PC-3 (cell line): ENCODE results near the gene TRMU. TPM values are rescaled to one million over a fixed set of nuclear protein-coding genes. Genes with fewer than 3 reads are reported as not detected.

Experiments
- ATAC-seq: fragments of 200-7000 bp; cut with Tn5 transposase; 2 replicates; pipeline ENCODE4 v1.9.1; 2020; ENCODE audit warnings: mild to moderate bottlenecking, moderate library complexity
- BruUV-seq: library from RNA; stranded (reverse); fragments of 400-500 nt; replicated peaks from 2 replicates; lab custom pipeline; 2021; lab: Mats Ljungman, UMichigan
- CTCF ChIA-PET: fragments of 300-600 bp; sonication (Branson Sonifier 250); formaldehyde crosslinking; loops from one replicate; lab custom pipeline; 2022; ENCODE audit warnings: antibody characterized with exemption; lab: Charles Lee
- POLR2A ChIA-PET: fragments of 300-600 bp; sonication (Branson Sonifier 250); formaldehyde crosslinking; loops from one replicate; lab custom pipeline; 2022; ENCODE audit warnings: antibody characterized with exemption; ENCODE audit not compliant: unreplicated experiment; lab: Charles Lee
- DNase-seq: peaks from one replicate; pipeline ENCODE4 v3.0.0-alpha.2; 2015
- H2AFZ ChIP-seq: fragments of 300-600 bp; sonication (generic); 2 replicates; pipeline ENCODE4 v1.6.0; 2016; ENCODE audit warnings: antibody characterized with exemption, low read length
- H3F3A ChIP-seq: fragments of 300-600 bp; sonication (generic); one replicate; pipeline ENCODE4 v1.6.0; 2017; ENCODE audit warnings: antibody characterized with exemption, low read length, control low read depth, mild to moderate bottlenecking; ENCODE audit not compliant: unreplicated experiment
- H3K27ac ChIP-seq: fragments of 300-600 bp; sonication (generic); 2 replicates; pipeline ENCODE4 v1.5.1; 2016; ENCODE audit warnings: mild to moderate bottlenecking, low read length
- H3K27me3 ChIP-seq: fragments of 300-600 bp; sonication (generic); 2 replicates; pipeline ENCODE4 v1.6.1; 2016; ENCODE audit warnings: low read length, mixed read lengths
- H3K36me3 ChIP-seq: fragments of 300-600 bp; sonication (generic); 2 replicates; pipeline ENCODE4 v1.6.1; 2016; ENCODE audit warnings: low read depth, mixed run types, low read length, mixed read lengths
- H3K4me1 ChIP-seq: fragments of 300-600 bp; sonication (generic); 2 replicates; pipeline ENCODE4 v1.5.1; 2016; ENCODE audit warnings: low read length; ENCODE audit not compliant: insufficient read depth
- H3K4me2 ChIP-seq: fragments of 300-600 bp; sonication (generic); 2 replicates; pipeline ENCODE4 v1.6.0; 2016; ENCODE audit warnings: low read length
- H3K4me3 ChIP-seq: fragments of 300-600 bp; sonication (generic); 2 replicates; pipeline ENCODE4 v1.5.1; 2016; ENCODE audit warnings: mild to moderate bottlenecking, low read length, mixed read lengths
- H3K79me2 ChIP-seq: fragments of 300-600 bp; sonication (generic); 2 replicates; pipeline ENCODE4 v1.6.1; 2017; ENCODE audit warnings: low read length, mixed read lengths
- H3K9ac ChIP-seq: fragments of 300-600 bp; sonication (generic); 2 replicates; pipeline ENCODE4 v1.6.0; 2016; ENCODE audit warnings: mild to moderate bottlenecking, low read length
- H3K9me2 ChIP-seq: fragments of 300-600 bp; sonication (generic); replicated peaks from 2 replicates; pipeline ENCODE4 v1.6.1; 2016; ENCODE audit warnings: mixed run types, low read length, mixed read lengths
- H3K9me3 ChIP-seq: fragments of 300-600 bp; sonication (generic); 2 replicates; pipeline ENCODE4 v1.6.1; 2016; ENCODE audit warnings: low read length, mixed read lengths
- H4K20me1 ChIP-seq: fragments of 300-600 bp; sonication (generic); 2 replicates; pipeline ENCODE4 v1.6.1; 2016; ENCODE audit warnings: low read length, mixed read lengths
- EZH2 ChIP-seq: fragments of 300-600 bp; sonication (generic); IDR thresholded peaks from one replicate; pipeline ENCODE4 v1.6.1; 2017; ENCODE audit warnings: antibody characterized with exemption, mild to moderate bottlenecking, low read length; ENCODE audit not compliant: unreplicated experiment
- EZH2phosphoT487 ChIP-seq: fragments of 300-600 bp; sonication (generic); IDR thresholded peaks from 2 replicates; pipeline ENCODE4 v1.6.1; 2018; ENCODE audit warnings: mild to moderate bottlenecking, antibody characterized with exemption, low read length, borderline replicate concordance
- intact Hi-C: fragments of 100-400 bp; cut with micrococcal nuclease; formaldehyde crosslinking; loops from 2 replicates; pipeline ENCODE4 v1.9.0; 2023
- total RNA-seq: library from RNA; depleted of rRNA; stranded (reverse); fragments of >200 nt; gene quantifications from 2 replicates; pipeline ENCODE4 v1.2.3, GENCODE V29; 2014
- TF ChIP-seq, protein P1 (sequence below): fragments of 300-600 bp; sonication (generic); conservative IDR thresholded peaks from 2 replicates; pipeline ENCODE4 v1.5.1; 2017; ENCODE audit warnings: antibody characterized with exemption, low read depth, mild to moderate bottlenecking, low read length

The TRMU gene
- total RNA-seq, 1 experiment from 2014 or later = 63.5 TPM

- no peak for ATAC-seq
- no TSS peak for BruUV-seq
- Histone ChIP-seq H2AFZ (no peak overlapping the region), H3K36me3 (no peaks in the 10 kb centered on the region; the same call in 1 of the 2 replicates), H3F3A (no peaks in the 10 kb centered on the region), H3K4me2 (no peak overlapping the region), H3K79me2 (no peaks in the 10 kb centered on the region), H3K9me2 (no peaks in the 10 kb centered on the region), H3K4me3 (no peak overlapping the region), H4K20me1 (no peaks in the 10 kb centered on the region), H3K27me3 (no peaks in the 10 kb centered on the region), H3K27ac (no peak overlapping the region), H3K9me3 (no peaks in the 10 kb centered on the region), H3K4me1 (no peaks in the 10 kb centered on the region), H3K9ac (no peak overlapping the region)
- no peak for DNase-seq
- ChIA-PET CTCF (no interaction called here), POLR2A (no interaction called here)
- intact Hi-C loops = no loop called here
- TF ChIP-seq EZH2phosphoT487 = no peak
- TF ChIP-seq, protein P1, sequence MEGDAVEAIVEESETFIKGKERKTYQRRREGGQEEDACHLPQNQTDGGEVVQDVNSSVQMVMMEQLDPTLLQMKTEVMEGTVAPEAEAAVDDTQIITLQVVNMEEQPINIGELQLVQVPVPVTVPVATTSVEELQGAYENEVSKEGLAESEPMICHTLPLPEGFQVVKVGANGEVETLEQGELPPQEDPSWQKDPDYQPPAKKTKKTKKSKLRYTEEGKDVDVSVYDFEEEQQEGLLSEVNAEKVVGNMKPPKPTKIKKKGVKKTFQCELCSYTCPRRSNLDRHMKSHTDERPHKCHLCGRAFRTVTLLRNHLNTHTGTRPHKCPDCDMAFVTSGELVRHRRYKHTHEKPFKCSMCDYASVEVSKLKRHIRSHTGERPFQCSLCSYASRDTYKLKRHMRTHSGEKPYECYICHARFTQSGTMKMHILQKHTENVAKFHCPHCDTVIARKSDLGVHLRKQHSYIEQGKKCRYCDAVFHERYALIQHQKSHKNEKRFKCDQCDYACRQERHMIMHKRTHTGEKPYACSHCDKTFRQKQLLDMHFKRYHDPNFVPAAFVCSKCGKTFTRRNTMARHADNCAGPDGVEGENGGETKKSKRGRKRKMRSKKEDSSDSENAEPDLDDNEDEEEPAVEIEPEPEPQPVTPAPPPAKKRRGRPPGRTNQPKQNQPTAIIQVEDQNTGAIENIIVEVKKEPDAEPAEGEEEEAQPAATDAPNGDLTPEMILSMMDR = no peak
- TF ChIP-seq EZH2 = no peak
These were observed 46.7 kb upstream of the TRMU start for GRCh38 chr22:46288846-46289243.

- Histone ChIP-seq H3K9me2 (no peaks in the 10 kb centered on the region), H3K9me3 (no peaks in the 10 kb centered on the region), H3K4me2 (no peak overlapping the region), H3K4me1 (no peaks in the 10 kb centered on the region), H3K36me3 (no peaks in the 10 kb centered on the region), H2AFZ (no peak overlapping the region), H3K9ac (no peak overlapping the region), H3K27ac (no peak overlapping the region), H4K20me1 (no peaks in the 10 kb centered on the region), H3K4me3 (no peak overlapping the region), H3K79me2 (no peaks in the 10 kb centered on the region), H3F3A (no peaks in the 10 kb centered on the region), H3K27me3 (no peaks in the 10 kb centered on the region)
- ATAC-seq (no peak), DNase-seq (no peak)
- ChIA-PET CTCF (no interaction called here), POLR2A (no interaction called here)
- intact Hi-C loops = no loop called here
- TF ChIP-seq EZH2phosphoT487 (no peak), EZH2 (no peak)
- TF ChIP-seq, protein P1 = no peak
- BruUV-seq = no TSS peak
These were observed 46.1 kb upstream of the TRMU start for GRCh38 chr22:46289244-46289891.

DNA sequence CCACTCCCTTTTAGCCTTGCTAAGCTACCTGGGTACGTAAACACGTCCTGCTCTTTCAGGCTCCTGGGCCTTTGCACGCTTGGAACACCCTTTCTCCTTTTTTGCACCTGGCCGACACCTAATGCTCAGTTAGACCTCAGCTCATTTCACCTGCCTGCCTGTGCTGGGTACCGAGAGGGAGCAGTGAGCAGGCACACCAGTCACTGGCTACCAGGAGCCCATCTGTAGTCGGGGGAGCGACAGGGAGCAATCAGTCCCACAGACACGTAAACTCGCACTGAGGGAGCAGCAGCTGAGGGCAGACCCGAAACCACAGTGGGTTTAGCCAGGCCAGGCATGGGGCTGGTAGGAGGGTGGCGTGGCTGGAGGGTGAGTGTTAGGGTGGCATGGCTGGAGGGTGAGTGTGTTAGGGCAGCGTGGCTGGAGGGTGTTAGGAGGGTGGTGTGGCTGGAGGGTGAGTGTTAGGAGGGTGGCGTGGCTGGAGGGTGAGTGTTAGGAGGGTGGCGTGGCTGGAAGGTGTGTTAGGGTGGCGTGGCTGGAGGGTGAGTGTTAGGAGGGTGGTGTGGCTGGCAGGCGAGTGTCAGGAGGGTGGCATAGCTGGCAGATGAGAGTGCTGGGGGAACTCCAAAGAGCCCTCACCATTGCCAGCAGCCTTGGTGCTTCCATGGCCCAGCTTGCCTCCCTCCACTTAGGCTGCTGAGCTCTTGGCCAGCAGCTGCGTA, 45.2 kb upstream of the TRMU start:
- no peaks in the 10 kb centered on the region for H3K27me3 ChIP-seq
- ChIA-PET CTCF (no interaction called here), POLR2A (no interaction called here)

More for the DNA sequence above, 45.2 kb upstream of the TRMU start:
- no peak for ATAC-seq
- Histone ChIP-seq H3K9ac (no peak overlapping the region), H3K4me3 (no peak overlapping the region), H3K4me1 (no peaks in the 10 kb centered on the region), H3F3A (no peaks in the 10 kb centered on the region), H3K36me3 (no peaks in the 10 kb centered on the region), H3K79me2 (no peaks in the 10 kb centered on the region), H3K4me2 (no peak overlapping the region), H2AFZ (no peak overlapping the region), H3K27ac (no peak overlapping the region), H3K9me3 (no peaks in the 10 kb centered on the region), H4K20me1 (no peaks in the 10 kb centered on the region), H3K9me2 (no peaks in the 10 kb centered on the region)
- TF ChIP-seq, protein P1 = no peak
- no peak for TF ChIP-seq EZH2
- TF ChIP-seq EZH2phosphoT487 = no peak
- intact Hi-C loops = no loop called here
- no peak for DNase-seq
- BruUV-seq = no TSS peak
